Stimulated activated naive B cell treated with anti-CD40 and anti-IgM and Interleukin-4, amounts not matched to agents 10 μg/mL and 1 μg/mL and 100 μg/mL, for 72 hours (primary cell): ENCODE data around the gene MRPS11.
"Not testable (repeated sequence)": the region's sequence is repeated elsewhere in the genome, so short reads cannot be mapped to it uniquely, and the experiment has no call there.

Experiments
- ATAC-seq, 2 donors: fragments of 150-1000 bp; cut with Tn5 transposase; replicated peaks; 2 replicates each; pipeline ENCODE4 v1.10.0; 2021; ENCODE audit warnings: moderate library complexity in 1 of 2
- DNase-seq: peaks from one replicate; pipeline ENCODE4 v3.0.0; 2021
- H3K27ac Mint-ChIP-seq: one replicate; pipeline ENCODE4 v1.8.0; 2022; ENCODE audit warnings: mild to moderate bottlenecking, mixed read lengths
- H3K27me3 Mint-ChIP-seq, 2 donors: one replicate each; pipeline ENCODE4 v1.8.0; 2022; ENCODE audit warnings: mixed read lengths in 2 of 2
- H3K36me3 Mint-ChIP-seq, 2 donors: one replicate each; pipeline ENCODE4 v1.8.0; 2022; ENCODE audit warnings: mixed read lengths in 2 of 2, mild to moderate bottlenecking in 1 of 2
- H3K4me1 Mint-ChIP-seq, 2 donors: one replicate each; pipeline ENCODE4 v1.8.0; 2022; ENCODE audit warnings: mixed read lengths in 2 of 2, mild to moderate bottlenecking in 1 of 2
- H3K4me3 Mint-ChIP-seq, 2 donors: one replicate each; pipeline ENCODE4 v1.8.0; 2022; ENCODE audit warnings: mild to moderate bottlenecking in 2 of 2, mixed read lengths in 2 of 2, moderate library complexity in 1 of 2
- H3K9me3 Mint-ChIP-seq, 2 donors: one replicate each; pipeline ENCODE4 v1.8.0; 2022; ENCODE audit warnings: mixed read lengths in 2 of 2, mild to moderate bottlenecking in 1 of 2

The MRPS11 gene

GRCh38 chr15:88491158-88491557 lies 23.6 kb downstream of the MRPS11 start:
- Mint-ChIP-seq H3K27me3 (no peaks in the 10 kb centered on the region), H3K36me3 (peaks cover 6 to 9% of the 10 kb centered on the region in 2 donors), H3K27ac (no peak overlapping the region), H3K4me1 (peaks cover 10 to 11% of the 10 kb centered on the region in 2 donors), H3K4me3 (no peak overlapping the region), H3K9me3 (no peaks in the 10 kb centered on the region)
- ATAC-seq, result no peak
- DNase-seq, result no peak

- no peaks in the 10 kb centered on the region for H3K27me3 Mint-ChIP-seq
- no peak overlapping the region for H3K4me3 Mint-ChIP-seq
- no peak overlapping the region for H3K27ac Mint-ChIP-seq
- H3K9me3 Mint-ChIP-seq, result no peaks in the 10 kb centered on the region
- peaks cover 8 to 9% of the 10 kb centered on the region in 2 donors for H3K36me3 Mint-ChIP-seq
- ATAC-seq, result no peak
- DNase-seq, result no peak
- H3K4me1 Mint-ChIP-seq, result peaks cover 0 to 2% of the 10 kb centered on the region in 2 donors
Observed at GRCh38 chr15:88493844-88494243, 26.3 kb downstream of the MRPS11 start.

- no peak for ATAC-seq
Observed at GRCh38 chr15:88497109-88497765, 29.7 kb downstream of the MRPS11 start.

GRCh38 chr15:88498996-88499395 lies 31.5 kb downstream of the MRPS11 start:
- no peak overlapping the region for H3K4me3 Mint-ChIP-seq
- H3K27ac Mint-ChIP-seq, result no peak overlapping the region
- DNase-seq (no peak), ATAC-seq (no peak)
- H3K27me3 Mint-ChIP-seq, result no peaks in the 10 kb centered on the region
- peaks cover 0 to under 1% of the 10 kb centered on the region in 2 donors for H3K4me1 Mint-ChIP-seq
- H3K9me3 Mint-ChIP-seq, result no peaks in the 10 kb centered on the region
- H3K36me3 Mint-ChIP-seq, result peaks cover 5 to 9% of the 10 kb centered on the region in 2 donors

More at GRCh38 chr15:88497109-88497765, 29.7 kb downstream of the MRPS11 start:
- Mint-ChIP-seq H3K4me1 (peaks cover 0 to 2% of the 10 kb centered on the region in 2 donors), H3K36me3 (peaks cover 5 to 9% of the 10 kb centered on the region in 2 donors), H3K27ac (no peak overlapping the region), H3K4me3 (no peak overlapping the region), H3K27me3 (no peaks in the 10 kb centered on the region), H3K9me3 (no peaks in the 10 kb centered on the region)
- no peak for DNase-seq

GRCh38 chr15:88504445-88504844 lies 36.9 kb downstream of the MRPS11 start:
- DNase-seq (no peak), ATAC-seq (no peak)
- H3K36me3 Mint-ChIP-seq, result peaks cover 7 to 16% of the 10 kb centered on the region in 2 donors
- H3K9me3 Mint-ChIP-seq, result no peaks in the 10 kb centered on the region
- H3K4me3 Mint-ChIP-seq, result no peak overlapping the region
- no peaks in the 10 kb centered on the region for H3K27me3 Mint-ChIP-seq
- H3K4me1 Mint-ChIP-seq, result peaks cover 4 to 12% of the 10 kb centered on the region in 2 donors
- no peak overlapping the region for H3K27ac Mint-ChIP-seq

GRCh38 chr15:88505721-88506120 lies 38.2 kb downstream of the MRPS11 start:
- no peak overlapping the region for H3K4me3 Mint-ChIP-seq
- DNase-seq (no peak), ATAC-seq (no peak)
- H3K36me3 Mint-ChIP-seq, result peaks cover 14 to 24% of the 10 kb centered on the region in 2 donors
- no peak overlapping the region for H3K27ac Mint-ChIP-seq
- no peaks in the 10 kb centered on the region for H3K9me3 Mint-ChIP-seq
- no peaks in the 10 kb centered on the region for H3K27me3 Mint-ChIP-seq
- peaks cover 10 to 20% of the 10 kb centered on the region in 2 donors for H3K4me1 Mint-ChIP-seq

GRCh38 chr15:88506628-88507027 lies 39.1 kb downstream of the MRPS11 start:
- no peak for ATAC-seq
- Mint-ChIP-seq H3K27me3 (no peaks in the 10 kb centered on the region), H3K9me3 (no peaks in the 10 kb centered on the region), H3K4me3 (no peak overlapping the region), H3K36me3 (peaks cover 19 to 32% of the 10 kb centered on the region in 2 donors), H3K4me1 (peaks cover 10 to 20% of the 10 kb centered on the region in 2 donors), H3K27ac (no peak overlapping the region)
- no peak for DNase-seq

GRCh38 chr15:88509321-88509720 lies 41.8 kb downstream of the MRPS11 start:
- ATAC-seq, result no peak
- Mint-ChIP-seq H3K27ac (no peak overlapping the region), H3K9me3 (no peaks in the 10 kb centered on the region), H3K4me3 (no peak overlapping the region), H3K36me3 (peaks cover 26 to 46% of the 10 kb centered on the region in 2 donors), H3K4me1 (peaks cover 10 to 20% of the 10 kb centered on the region in 2 donors), H3K27me3 (no peaks in the 10 kb centered on the region)
- no peak for DNase-seq

GRCh38 chr15:88509964-88510363 lies 42.5 kb downstream of the MRPS11 start:
- H3K4me1 Mint-ChIP-seq, result peaks cover 10 to 20% of the 10 kb centered on the region in 2 donors
- H3K4me3 Mint-ChIP-seq, result no peak overlapping the region
- no peak overlapping the region for H3K27ac Mint-ChIP-seq
- no peaks in the 10 kb centered on the region for H3K9me3 Mint-ChIP-seq
- H3K27me3 Mint-ChIP-seq, result no peaks in the 10 kb centered on the region
- ATAC-seq (peak in 1 of 2 donors; percentile 50), DNase-seq (no peak)
- H3K36me3 Mint-ChIP-seq, result peaks cover 26 to 40% of the 10 kb centered on the region in 2 donors

GRCh38 chr15:88511161-88511560 lies 43.7 kb downstream of the MRPS11 start:
- Mint-ChIP-seq H3K36me3 (peaks cover 26 to 40% of the 10 kb centered on the region in 2 donors), H3K4me3 (no peak overlapping the region), H3K27ac (peak overlapping the region; percentile 20), H3K27me3 (no peaks in the 10 kb centered on the region), H3K4me1 (peaks cover 10 to 20% of the 10 kb centered on the region in 2 donors), H3K9me3 (no peaks in the 10 kb centered on the region)
- no peak for DNase-seq
- ATAC-seq, result no peak

GRCh38 chr15:88512078-88512477 lies 44.6 kb downstream of the MRPS11 start:
- Mint-ChIP-seq H3K4me1 (peaks cover 10 to 20% of the 10 kb centered on the region in 2 donors), H3K27ac (no peak overlapping the region), H3K9me3 (no peaks in the 10 kb centered on the region), H3K4me3 (no peak overlapping the region), H3K27me3 (no peaks in the 10 kb centered on the region), H3K36me3 (peaks cover 26 to 40% of the 10 kb centered on the region in 2 donors)
- ATAC-seq, result no peak
- no peak for DNase-seq

- H3K36me3 Mint-ChIP-seq, result peaks cover 26 to 40% of the 10 kb centered on the region in 2 donors
- no peak for ATAC-seq
- H3K4me3 Mint-ChIP-seq, result no peak overlapping the region
Observed at GRCh38 chr15:88512601-88513000, 45.1 kb downstream of the MRPS11 start.

GRCh38 chr15:88513195-88513594 lies 45.7 kb downstream of the MRPS11 start:
- H3K27ac Mint-ChIP-seq, result no peak overlapping the region
- peaks cover 26 to 40% of the 10 kb centered on the region in 2 donors for H3K36me3 Mint-ChIP-seq
- H3K9me3 Mint-ChIP-seq, result no peaks in the 10 kb centered on the region
- no peaks in the 10 kb centered on the region for H3K27me3 Mint-ChIP-seq
- ATAC-seq (no peak), DNase-seq (no peak)
- no peak overlapping the region for H3K4me3 Mint-ChIP-seq
- peaks cover 10 to 20% of the 10 kb centered on the region in 2 donors for H3K4me1 Mint-ChIP-seq

More at GRCh38 chr15:88512601-88513000, 45.1 kb downstream of the MRPS11 start:
- Mint-ChIP-seq H3K27me3 (no peaks in the 10 kb centered on the region), H3K4me1 (peaks cover 10 to 20% of the 10 kb centered on the region in 2 donors), H3K9me3 (no peaks in the 10 kb centered on the region), H3K27ac (no peak overlapping the region)
- DNase-seq, result no peak

- Mint-ChIP-seq H3K9me3 (no peaks in the 10 kb centered on the region), H3K27me3 (no peaks in the 10 kb centered on the region), H3K27ac (no peak overlapping the region), H3K4me3 (no peak overlapping the region), H3K4me1 (no peaks in the 10 kb centered on the region), H3K36me3 (peaks cover 8 to 10% of the 10 kb centered on the region in 2 donors)
- DNase-seq (no peak), ATAC-seq (no peak)
Observed at GRCh38 chr15:88518903-88519302, 51.4 kb downstream of the MRPS11 start.

- ATAC-seq, DNase-seq, H3K4me3 Mint-ChIP-seq, H3K27me3 Mint-ChIP-seq, H3K27ac Mint-ChIP-seq, H3K4me1 Mint-ChIP-seq, H3K9me3 Mint-ChIP-seq: not testable (repeated sequence)
- peaks cover 15 to 39% of the 10 kb centered on the region in 2 donors for H3K36me3 Mint-ChIP-seq
Observed at GRCh38 chr15:88524094-88524493, 56.6 kb downstream of the MRPS11 start.
